Progenitor cell of endocrine pancreas (in vitro differentiated cells): ENCODE results near the gene ARAP1. TPM values are rescaled to one million over a fixed set of nuclear protein-coding genes. Genes with fewer than 3 reads are reported as not detected.

ENCODE experiments used
- DNase-seq: peaks from one replicate; pipeline ENCODE4 v3.0.0; 2021; ENCODE audit warnings: low spot score; ENCODE audit not compliant: unreplicated experiment
- H3K27ac Mint-ChIP-seq: 2 replicates; pipeline ENCODE4 v1.8.0; 2021; ENCODE audit warnings: mild to moderate bottlenecking, moderate library complexity, mixed read lengths
- H3K27me3 Mint-ChIP-seq: 2 replicates; pipeline ENCODE4 v1.8.0; 2021; ENCODE audit warnings: mixed read lengths
- H3K36me3 Mint-ChIP-seq: 2 replicates; pipeline ENCODE4 v1.8.0; 2022; ENCODE audit warnings: mixed read lengths; ENCODE audit not compliant: insufficient read depth
- H3K4me1 Mint-ChIP-seq: 2 replicates; pipeline ENCODE4 v1.8.0; 2021; ENCODE audit warnings: low read depth, mixed read lengths
- H3K4me3 Mint-ChIP-seq: 2 replicates; pipeline ENCODE4 v1.8.0; 2021; ENCODE audit warnings: low read depth, mild to moderate bottlenecking, moderate library complexity, mixed read lengths
- H3K9me3 Mint-ChIP-seq: 2 replicates; pipeline ENCODE4 v1.8.0; 2021; ENCODE audit warnings: low read depth, mixed read lengths
- total RNA-seq: library from RNA; stranded (reverse); gene quantifications from 2 replicates; pipeline ENCODE4 v1.2.1, GENCODE V29; 2021
- TF ChIP-seq, protein P1 (sequence below): fragments of 200-600 bp; sonication (generic); IDR thresholded peaks from one replicate; pipeline ENCODE4 v1.5.0; 2021; ENCODE audit warnings: antibody characterized with exemption, mild to moderate bottlenecking; ENCODE audit not compliant: unreplicated experiment

The ARAP1 gene
- total RNA-seq, 1 donor from 2014 or later, result 86.7 TPM

DNA sequence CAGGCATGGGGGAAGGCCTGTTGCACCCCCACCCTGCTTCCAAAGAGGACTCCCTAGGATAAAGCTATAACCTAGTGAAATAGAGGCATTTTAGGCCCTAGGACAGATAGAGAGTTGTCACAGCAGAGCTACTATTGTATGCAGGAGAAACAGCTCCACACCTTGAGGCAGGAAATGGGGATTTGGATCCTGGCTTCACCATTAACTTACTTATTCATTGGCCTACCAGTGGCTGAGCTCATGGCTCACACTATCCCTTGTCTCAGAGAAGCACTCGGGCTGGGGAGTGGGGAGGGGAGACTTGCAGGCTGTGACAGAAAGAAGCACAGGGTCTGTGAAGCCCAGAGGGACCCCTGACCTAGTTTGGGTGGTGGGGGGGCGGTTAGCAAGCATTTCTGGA is 77.0 kb downstream of the ARAP1 start:
- Mint-ChIP-seq H3K9me3 (no peaks in the 10 kb centered on the region), H3K36me3 (no peaks in the 10 kb centered on the region), H3K4me3 (no peak overlapping the region), H3K4me1 (no peaks in the 10 kb centered on the region), H3K27ac (no peak overlapping the region), H3K27me3 (peaks cover 96% of the 10 kb centered on the region)
- TF ChIP-seq, protein P1, sequence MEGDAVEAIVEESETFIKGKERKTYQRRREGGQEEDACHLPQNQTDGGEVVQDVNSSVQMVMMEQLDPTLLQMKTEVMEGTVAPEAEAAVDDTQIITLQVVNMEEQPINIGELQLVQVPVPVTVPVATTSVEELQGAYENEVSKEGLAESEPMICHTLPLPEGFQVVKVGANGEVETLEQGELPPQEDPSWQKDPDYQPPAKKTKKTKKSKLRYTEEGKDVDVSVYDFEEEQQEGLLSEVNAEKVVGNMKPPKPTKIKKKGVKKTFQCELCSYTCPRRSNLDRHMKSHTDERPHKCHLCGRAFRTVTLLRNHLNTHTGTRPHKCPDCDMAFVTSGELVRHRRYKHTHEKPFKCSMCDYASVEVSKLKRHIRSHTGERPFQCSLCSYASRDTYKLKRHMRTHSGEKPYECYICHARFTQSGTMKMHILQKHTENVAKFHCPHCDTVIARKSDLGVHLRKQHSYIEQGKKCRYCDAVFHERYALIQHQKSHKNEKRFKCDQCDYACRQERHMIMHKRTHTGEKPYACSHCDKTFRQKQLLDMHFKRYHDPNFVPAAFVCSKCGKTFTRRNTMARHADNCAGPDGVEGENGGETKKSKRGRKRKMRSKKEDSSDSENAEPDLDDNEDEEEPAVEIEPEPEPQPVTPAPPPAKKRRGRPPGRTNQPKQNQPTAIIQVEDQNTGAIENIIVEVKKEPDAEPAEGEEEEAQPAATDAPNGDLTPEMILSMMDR, result no peak
- DNase-seq, result no peak

DNA sequence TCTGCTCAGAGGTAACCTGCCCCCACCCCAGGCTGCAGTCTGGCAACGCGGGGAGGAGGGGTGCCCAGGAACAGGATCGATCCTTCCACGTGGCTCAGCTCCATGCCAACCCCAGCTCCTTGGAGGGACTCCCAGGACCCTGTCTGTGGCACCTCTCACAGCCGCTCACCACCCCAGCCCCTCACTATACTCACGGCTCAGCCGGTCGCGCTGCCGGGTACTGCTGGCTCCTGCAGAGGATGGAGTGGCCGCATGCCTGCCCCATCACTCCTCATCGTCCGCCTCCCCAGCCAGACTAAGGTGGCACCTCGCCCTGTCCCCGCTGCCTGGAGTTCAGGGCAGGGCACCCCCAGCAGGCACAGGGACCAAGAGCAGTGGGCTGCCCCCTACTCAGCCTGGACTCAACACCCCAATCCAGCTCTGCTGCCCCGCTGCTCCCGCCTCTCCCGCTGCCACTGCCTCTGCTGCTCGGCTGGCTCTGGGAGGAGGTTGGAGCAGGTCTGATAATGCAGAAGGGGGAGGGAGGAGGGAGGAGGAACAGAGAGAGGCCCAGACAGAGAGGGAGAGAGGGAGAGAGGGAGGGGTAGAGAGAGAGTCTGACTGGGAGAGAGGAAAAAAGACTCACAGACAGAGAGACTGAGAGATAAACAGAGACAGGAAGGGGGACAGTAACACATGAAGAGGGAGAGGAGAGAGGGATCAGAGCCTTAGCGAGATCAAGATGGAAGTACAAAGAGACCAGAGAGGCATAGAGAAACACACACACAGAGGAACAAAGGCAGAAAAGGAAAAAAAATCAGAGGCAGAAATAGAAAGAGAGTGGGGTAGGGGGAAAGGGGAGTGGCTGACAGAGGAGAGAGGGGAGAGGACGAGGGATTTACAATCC is 78.0 kb downstream of the ARAP1 start, which contains the start of gene PDE2A:
Gene PDE2A (minus strand): TSS at position 480 of the 886 bp plus-strand sequence. CDS start 215 bp downstream, at position 265.
- Mint-ChIP-seq H3K27ac (no peak within 1 kb of the TSS), H3K4me3 (no peak within 1 kb of the TSS), H3K36me3 (no peaks in the 10 kb centered on the region), H3K27me3 (peaks cover 88% of the 10 kb centered on the region), H3K9me3 (no peaks in the 10 kb centered on the region), H3K4me1 (no peaks in the 10 kb centered on the region)
- no peak for DNase-seq
- TF ChIP-seq, protein P1, result no peak

DNA sequence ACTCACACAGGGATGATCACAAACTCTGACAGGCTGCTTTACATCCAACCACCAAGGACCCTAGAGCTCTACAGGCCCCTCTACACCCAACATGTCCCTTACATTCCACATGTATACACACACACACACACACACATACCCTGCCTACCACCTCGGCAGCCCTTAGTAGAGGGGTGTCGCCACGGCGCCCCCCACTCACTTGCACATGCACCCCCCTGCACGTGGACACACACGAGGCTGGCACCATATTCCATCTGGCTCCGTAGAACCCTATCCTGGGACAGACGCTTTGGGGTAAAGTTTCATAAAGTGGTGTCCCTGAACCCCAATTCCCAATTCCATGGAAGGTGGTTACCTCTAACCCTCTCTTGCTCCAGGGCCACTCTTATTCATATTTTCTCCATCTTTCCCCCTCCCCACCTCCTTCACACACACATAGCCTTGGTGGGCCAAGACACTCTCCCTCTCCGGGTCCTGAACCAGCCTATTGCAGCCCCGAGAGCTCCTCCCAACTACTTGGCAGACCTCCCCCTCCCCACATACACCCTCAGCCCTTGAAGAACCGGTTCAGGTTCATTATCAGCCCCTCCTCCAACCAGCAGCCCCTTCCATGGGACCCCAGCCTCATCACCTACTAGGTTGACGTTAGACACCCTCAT is 78.8 kb downstream of the ARAP1 start:
- TF ChIP-seq, protein P1, result no peak
- no peak for DNase-seq
- no peak overlapping the region for H3K4me3 Mint-ChIP-seq
- H3K27ac Mint-ChIP-seq, result no peak overlapping the region
- H3K36me3 Mint-ChIP-seq, result no peaks in the 10 kb centered on the region
- H3K9me3 Mint-ChIP-seq, result no peaks in the 10 kb centered on the region
- peaks cover 85% of the 10 kb centered on the region for H3K27me3 Mint-ChIP-seq
- no peaks in the 10 kb centered on the region for H3K4me1 Mint-ChIP-seq

DNA sequence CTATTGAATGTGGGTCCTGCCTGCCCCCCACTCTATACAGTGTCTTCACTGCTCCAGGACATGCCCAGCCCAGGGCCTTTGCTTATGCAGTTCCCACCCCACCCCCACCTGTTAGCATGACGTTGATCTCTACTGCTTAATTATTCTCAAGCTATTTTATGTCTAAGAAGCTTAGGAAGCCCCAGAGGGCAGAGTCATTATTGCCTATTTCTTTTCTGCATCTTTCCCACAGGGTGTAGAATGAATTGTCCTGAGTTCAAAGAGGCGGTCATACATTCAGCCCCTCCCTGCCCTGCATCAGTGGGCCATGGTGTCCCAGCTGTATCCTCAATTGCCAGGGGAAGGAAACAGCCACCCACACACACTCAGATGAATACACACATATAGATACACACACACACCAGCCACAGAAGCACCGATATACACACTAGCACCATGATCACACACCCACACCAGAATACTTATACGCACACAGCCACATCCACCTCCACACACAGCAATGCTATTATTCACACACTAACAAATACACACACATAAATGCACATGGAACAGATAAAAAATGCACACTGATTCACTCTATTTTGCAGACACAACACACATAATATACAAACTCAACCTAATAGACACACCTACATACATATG is 79.5 kb downstream of the ARAP1 start:
- DNase-seq, result no peak
- H3K27ac Mint-ChIP-seq, result no peak overlapping the region
- peaks cover 78% of the 10 kb centered on the region for H3K27me3 Mint-ChIP-seq
- TF ChIP-seq, protein P1, result no peak
- H3K4me1 Mint-ChIP-seq, result no peaks in the 10 kb centered on the region
- no peaks in the 10 kb centered on the region for H3K36me3 Mint-ChIP-seq
- H3K9me3 Mint-ChIP-seq, result no peaks in the 10 kb centered on the region
- H3K4me3 Mint-ChIP-seq, result no peak overlapping the region
